ENCODE results near the gene RET.

The RET gene

DNA sequence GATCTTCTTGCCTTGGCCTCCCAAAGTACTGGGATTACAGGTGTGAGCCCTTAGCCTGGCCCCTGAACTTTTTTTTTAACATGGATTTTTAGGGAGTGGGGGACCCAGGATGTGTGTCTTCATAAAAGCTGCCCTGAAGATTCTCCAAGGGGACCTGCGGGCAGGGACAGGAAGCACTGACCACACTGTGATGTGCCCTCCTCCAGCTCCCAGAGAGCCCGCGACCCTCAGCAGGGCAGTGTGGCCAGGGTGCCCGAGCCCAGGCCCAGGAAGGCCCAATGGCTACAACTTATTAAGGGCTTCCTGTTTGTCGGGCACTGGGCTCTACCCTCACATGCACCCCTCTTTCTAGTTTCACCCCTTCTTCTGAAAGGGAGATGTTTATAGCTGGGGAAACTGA lies 2.5 kb upstream of the RET start:
- Histone ChIP-seq H3K4me2 (no peak overlapping the region), H3K4me3 (IDR thresholded peaks at IDR 0.05; ENCODE audit: insufficient read depth, low read depth, low read length) (no peak overlapping the region), H3K27ac (no peak overlapping the region), H3K4me1 (ENCODE audit: low read depth, poor library complexity, severe bottlenecking) (no peaks in the 10 kb centered on the region), H2AFZ (ENCODE audit: low read depth) (no peak overlapping the region), H4K20me1 (ENCODE audit: insufficient read depth) (no peaks in the 10 kb centered on the region), H3K9ac (no peak overlapping the region), H3K79me2 (ENCODE audit: insufficient read depth, low read depth) (no peaks in the 10 kb centered on the region), H3K36me3 (ENCODE audit: insufficient read depth) (no peaks in the 10 kb centered on the region), H3K27me3 (ENCODE audit: insufficient read depth, low read depth) (no peaks in the 10 kb centered on the region)
- TF ChIP-seq, protein P1, sequence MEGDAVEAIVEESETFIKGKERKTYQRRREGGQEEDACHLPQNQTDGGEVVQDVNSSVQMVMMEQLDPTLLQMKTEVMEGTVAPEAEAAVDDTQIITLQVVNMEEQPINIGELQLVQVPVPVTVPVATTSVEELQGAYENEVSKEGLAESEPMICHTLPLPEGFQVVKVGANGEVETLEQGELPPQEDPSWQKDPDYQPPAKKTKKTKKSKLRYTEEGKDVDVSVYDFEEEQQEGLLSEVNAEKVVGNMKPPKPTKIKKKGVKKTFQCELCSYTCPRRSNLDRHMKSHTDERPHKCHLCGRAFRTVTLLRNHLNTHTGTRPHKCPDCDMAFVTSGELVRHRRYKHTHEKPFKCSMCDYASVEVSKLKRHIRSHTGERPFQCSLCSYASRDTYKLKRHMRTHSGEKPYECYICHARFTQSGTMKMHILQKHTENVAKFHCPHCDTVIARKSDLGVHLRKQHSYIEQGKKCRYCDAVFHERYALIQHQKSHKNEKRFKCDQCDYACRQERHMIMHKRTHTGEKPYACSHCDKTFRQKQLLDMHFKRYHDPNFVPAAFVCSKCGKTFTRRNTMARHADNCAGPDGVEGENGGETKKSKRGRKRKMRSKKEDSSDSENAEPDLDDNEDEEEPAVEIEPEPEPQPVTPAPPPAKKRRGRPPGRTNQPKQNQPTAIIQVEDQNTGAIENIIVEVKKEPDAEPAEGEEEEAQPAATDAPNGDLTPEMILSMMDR (conservative IDR thresholded peaks at IDR 0.05; ENCODE audit: low read depth, low read length) = no peak

DNA sequence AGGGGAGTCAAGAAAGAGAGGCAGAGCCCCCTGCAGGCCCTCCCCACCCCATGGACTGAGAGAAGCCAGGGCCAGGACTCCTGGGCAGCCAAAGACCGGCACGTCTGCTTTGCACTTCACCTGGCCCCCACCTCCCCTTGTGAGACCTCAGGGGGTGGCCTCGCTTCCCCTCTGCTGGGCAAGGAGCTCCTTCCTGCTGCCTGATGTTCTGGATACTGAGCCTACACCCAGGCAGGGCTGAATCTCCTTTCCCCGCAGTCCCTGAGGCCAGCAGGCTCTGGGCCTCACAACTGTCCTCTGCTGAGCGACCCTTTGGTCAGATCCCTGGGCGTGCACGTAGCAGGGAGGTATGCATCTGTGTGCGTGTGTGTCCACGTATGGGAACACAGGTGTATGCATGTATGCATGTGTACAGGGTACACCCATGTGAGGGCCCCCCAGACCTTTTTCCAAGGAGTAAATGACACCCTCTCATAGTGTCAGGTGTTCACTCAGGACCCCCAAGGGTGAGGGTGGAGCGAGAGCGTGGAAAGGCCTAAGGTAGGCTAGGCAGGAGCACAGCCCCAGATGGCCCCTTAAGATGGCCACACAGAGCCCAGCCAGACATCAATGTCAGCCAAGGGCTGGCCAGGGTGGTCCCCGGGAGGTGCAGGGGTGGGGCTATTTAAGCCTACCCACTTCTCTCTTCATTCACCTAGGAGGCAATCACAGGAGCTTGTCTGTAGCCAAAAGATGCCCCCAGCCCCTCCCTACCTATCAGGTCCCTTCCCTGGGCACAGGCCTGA lies 1.9 kb upstream of the RET start:
- TF ChIP-seq, protein P1 (conservative IDR thresholded peaks at IDR 0.05; ENCODE audit: low read depth, low read length) = no peak
- Histone ChIP-seq H3K9ac (no peak overlapping the region), H3K36me3 (ENCODE audit: insufficient read depth) (no peaks in the 10 kb centered on the region), H2AFZ (ENCODE audit: low read depth) (no peak overlapping the region), H3K4me2 (no peak overlapping the region), H3K4me3 (IDR thresholded peaks at IDR 0.05; ENCODE audit: insufficient read depth, low read depth, low read length) (no peak overlapping the region), H3K4me1 (ENCODE audit: low read depth, poor library complexity, severe bottlenecking) (no peaks in the 10 kb centered on the region), H4K20me1 (ENCODE audit: insufficient read depth) (no peaks in the 10 kb centered on the region), H3K27ac (no peak overlapping the region), H3K27me3 (ENCODE audit: insufficient read depth, low read depth) (no peaks in the 10 kb centered on the region), H3K79me2 (ENCODE audit: insufficient read depth, low read depth) (no peaks in the 10 kb centered on the region)

DNA sequence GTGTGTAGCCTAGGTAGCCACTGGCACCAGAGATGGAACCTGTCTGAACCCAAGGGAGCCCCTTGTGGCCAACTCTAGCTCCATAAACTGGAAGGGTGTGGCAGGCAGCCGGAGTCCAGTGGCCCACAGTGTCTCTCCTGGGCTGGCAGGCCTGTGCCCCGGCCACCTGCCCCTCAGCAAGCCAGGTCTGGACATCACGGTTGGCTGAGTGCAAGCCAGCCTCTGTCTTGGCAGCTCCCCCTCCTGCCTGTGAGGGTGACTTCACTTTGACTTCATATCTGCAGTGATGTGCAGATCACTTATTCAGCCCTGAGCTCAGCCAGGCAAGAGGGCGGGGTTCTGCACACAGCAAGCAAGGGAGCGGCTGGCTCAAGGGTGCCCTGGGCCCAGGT lies 1.3 kb upstream of the RET start:
- Histone ChIP-seq H3K36me3 (ENCODE audit: insufficient read depth) (no peaks in the 10 kb centered on the region), H2AFZ (ENCODE audit: low read depth) (no peak overlapping the region), H3K4me3 (IDR thresholded peaks at IDR 0.05; ENCODE audit: insufficient read depth, low read depth, low read length) (no peak overlapping the region), H3K4me2 (no peak overlapping the region), H4K20me1 (ENCODE audit: insufficient read depth) (no peaks in the 10 kb centered on the region), H3K79me2 (ENCODE audit: insufficient read depth, low read depth) (no peaks in the 10 kb centered on the region), H3K27me3 (ENCODE audit: insufficient read depth, low read depth) (no peaks in the 10 kb centered on the region), H3K27ac (no peak overlapping the region), H3K9ac (no peak overlapping the region), H3K4me1 (ENCODE audit: low read depth, poor library complexity, severe bottlenecking) (no peaks in the 10 kb centered on the region)
- TF ChIP-seq, protein P1 (conservative IDR thresholded peaks at IDR 0.05; ENCODE audit: low read depth, low read length) = no peak

DNA sequence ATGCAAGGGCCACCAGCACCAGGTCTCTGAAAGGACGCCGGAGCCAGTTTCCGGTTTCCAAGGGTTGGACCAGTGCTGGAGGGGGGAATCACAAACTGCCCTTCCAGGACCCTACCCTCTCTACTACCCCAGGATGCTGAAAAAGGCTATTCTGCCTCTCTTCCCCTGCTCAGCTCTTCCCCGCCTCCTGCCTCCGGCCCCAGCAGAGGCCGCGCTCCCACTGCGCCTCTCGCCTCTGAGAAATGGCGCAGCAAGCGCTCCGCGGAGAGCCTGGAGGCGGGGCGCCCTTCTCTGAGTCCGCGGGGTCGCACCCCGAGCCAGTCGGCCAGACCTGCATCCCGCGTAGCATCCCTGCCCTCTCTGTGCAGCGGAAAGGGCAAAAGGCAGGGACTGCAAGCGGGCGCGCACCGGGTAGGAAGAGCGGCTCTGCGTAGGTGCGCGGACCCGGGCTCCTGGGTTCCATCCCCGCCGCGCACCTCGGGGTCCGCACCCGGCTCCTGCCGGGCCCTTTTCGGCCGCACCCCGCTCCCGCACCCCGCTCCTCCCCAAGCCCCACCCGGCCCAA lies 476 bp upstream of the RET start:
- no peak overlapping the region for H3K9ac ChIP-seq
- H3K4me3 ChIP-seq (IDR thresholded peaks at IDR 0.05; ENCODE audit: insufficient read depth, low read depth, low read length) = no peak overlapping the region
- TF ChIP-seq, protein P1 (conservative IDR thresholded peaks at IDR 0.05; ENCODE audit: low read depth, low read length) = no peak
- H3K4me1 ChIP-seq (ENCODE audit: low read depth, poor library complexity, severe bottlenecking) = no peaks in the 10 kb centered on the region
- H3K27me3 ChIP-seq (ENCODE audit: insufficient read depth, low read depth) = no peaks in the 10 kb centered on the region
- no peaks in the 10 kb centered on the region for H4K20me1 ChIP-seq (ENCODE audit: insufficient read depth)
- H3K79me2 ChIP-seq (ENCODE audit: insufficient read depth, low read depth) = no peaks in the 10 kb centered on the region
- H3K36me3 ChIP-seq (ENCODE audit: insufficient read depth) = no peaks in the 10 kb centered on the region
- H2AFZ ChIP-seq (ENCODE audit: low read depth) = no peak overlapping the region
- H3K4me2 ChIP-seq = no peak overlapping the region
- no peak overlapping the region for H3K27ac ChIP-seq

Data from KMS-11 (cell line).